Measurements from ENCODE around the gene ANO7. TPM values are rescaled to one million over a fixed set of nuclear protein-coding genes. Genes with fewer than 3 reads are reported as not detected.

ANO7 gene
- total and polyA plus RNA-seq, 2 of the 13 experiments (the other 11 are each of a cell fraction or from before 2014, with no cell fraction given): 4.1 to 4.9 TPM

GRCh38 chr2:241234066-241234790 lies 45.8 kb downstream of the ANO7 start:
- Histone ChIP-seq H3K4me1 (ENCODE audit: insufficient read depth, low read length) (peaks cover 9% of the 10 kb centered on the region), H3K36me3 (replicated peaks in 1 of 2; ENCODE audit: control insufficient read depth in 1 of 2, insufficient read depth in 2 of 2, low read length in 2 of 2) (peaks cover 72 to 97% of the 10 kb centered on the region in 2 experiments), H3K27ac (ENCODE audit: extremely low read length, insufficient read depth, low read length) (no peak overlapping the region), H3K4me3 (replicated peaks in 1 of 3; ENCODE audit: insufficient read depth in 1 of 3, low read depth in 2 of 3, low read length in 3 of 3) (no peak overlapping the region), H3K4me2 (ENCODE audit: low read depth, low read length) (no peak overlapping the region), H3K79me2 (ENCODE audit: insufficient read depth, low read length) (peaks cover 2% of the 10 kb centered on the region), H3K9ac (ENCODE audit: insufficient read depth, low read depth, low read length) (no peak overlapping the region), H3K27me3 (ENCODE audit: control insufficient read depth in 1 of 2, insufficient read depth in 2 of 2, low read length in 2 of 2) (no peaks in the 10 kb centered on the region), H3K9me3 (ENCODE audit: low read length) (no peaks in the 10 kb centered on the region), H4K20me1 (ENCODE audit: insufficient read depth, low read length) (peaks cover 51% of the 10 kb centered on the region; the same call in 1 of the 2 replicates), H2AFZ (ENCODE audit: low read length) (no peak overlapping the region)
- no TSS peak for BruUV-seq (replicated peaks)
- CTCF ChIA-PET (ENCODE audit: low intra/inter-chr PET ratio, low total read pairs): no interaction called here
- POLR2A ChIA-PET: interaction anchor here (1.4 to 2.0 kb wide), 2 partner anchors 10 to 81 kb away, joined by 5 to 8 read pairs; partner anchors contain the start of gene HDLBP
- DNase-seq (ENCODE audit: low spot score) (no peak), FAIRE-seq (no peak), ATAC-seq (0 out of 3 replicates have a peak, but pooled peaks have one; percentile 1)
- intact Hi-C loops (cut with micrococcal nuclease; ENCODE audit: unreplicated experiment) (no loop called here), in situ Hi-C loops (cut with HindIII; ENCODE audit: extremely low pct_ligation_motif_present, low pct_unique_long_range_greater_than_20kb) (no loop called here)
- 91% methylated on average over 21 of the region's 21 CpGs for WGBS (ENCODE audit: low lambda C conversion rate)
- TF ChIP-seq PRMT3 (CRISPR knock-in tag; IDR thresholded peaks at IDR 0.05; ENCODE audit: borderline replicate concordance, low read depth) (no peak), NR2F2 (IDR thresholded peaks at IDR 0.05; ENCODE audit: borderline replicate concordance, low read depth) (no peak), ZNF607 (CRISPR knock-in tag; IDR thresholded peaks at IDR 0.05; ENCODE audit: borderline replicate concordance) (no peak), ZNF230 (CRISPR knock-in tag; IDR thresholded peaks at IDR 0.05) (no peak), ARID4A (CRISPR knock-in tag; IDR thresholded peaks at IDR 0.05; ENCODE audit: borderline replicate concordance) (no peak), GTF2F1 (IDR thresholded peaks at IDR 0.05; ENCODE audit: low read length) (no peak), RBM22 (optimal IDR thresholded peaks at IDR 0.05; ENCODE audit: low read length) (peak; percentile 45), AGO2 (optimal IDR thresholded peaks at IDR 0.05; ENCODE audit: low read depth, low read length) (peak; percentile 38), NR0B2 (CRISPR knock-in tag; IDR thresholded peaks at IDR 0.05) (no peak), ZNF552 (CRISPR knock-in tag; IDR thresholded peaks at IDR 0.05; ENCODE audit: borderline replicate concordance) (no peak), ZNF761 (CRISPR knock-in tag; conservative IDR thresholded peaks at IDR 0.05) (no peak), HOXD1 (CRISPR knock-in tag; IDR thresholded peaks at IDR 0.05) (no peak), SRF (IDR thresholded peaks at IDR 0.05; ENCODE audit: low read depth, low read length) (no peak), AHDC1 (CRISPR knock-in tag; IDR thresholded peaks at IDR 0.05; ENCODE audit: borderline replicate concordance) (no peak)
